ENCODE data around the gene HLA-E. TPM values are rescaled to one million over a fixed set of nuclear protein-coding genes. Genes with fewer than 3 reads are reported as not detected.
A peak's percentile ranks its signal among the peaks of the same experiment; 100 is the strongest.
"Not testable (repeated sequence)": the region's sequence is repeated elsewhere in the genome, so short reads cannot be mapped to it uniquely, and the experiment has no call there.

The HLA-E gene
- total RNA-seq, 1 experiment from 2014 or later, result 47.0 TPM

DNA sequence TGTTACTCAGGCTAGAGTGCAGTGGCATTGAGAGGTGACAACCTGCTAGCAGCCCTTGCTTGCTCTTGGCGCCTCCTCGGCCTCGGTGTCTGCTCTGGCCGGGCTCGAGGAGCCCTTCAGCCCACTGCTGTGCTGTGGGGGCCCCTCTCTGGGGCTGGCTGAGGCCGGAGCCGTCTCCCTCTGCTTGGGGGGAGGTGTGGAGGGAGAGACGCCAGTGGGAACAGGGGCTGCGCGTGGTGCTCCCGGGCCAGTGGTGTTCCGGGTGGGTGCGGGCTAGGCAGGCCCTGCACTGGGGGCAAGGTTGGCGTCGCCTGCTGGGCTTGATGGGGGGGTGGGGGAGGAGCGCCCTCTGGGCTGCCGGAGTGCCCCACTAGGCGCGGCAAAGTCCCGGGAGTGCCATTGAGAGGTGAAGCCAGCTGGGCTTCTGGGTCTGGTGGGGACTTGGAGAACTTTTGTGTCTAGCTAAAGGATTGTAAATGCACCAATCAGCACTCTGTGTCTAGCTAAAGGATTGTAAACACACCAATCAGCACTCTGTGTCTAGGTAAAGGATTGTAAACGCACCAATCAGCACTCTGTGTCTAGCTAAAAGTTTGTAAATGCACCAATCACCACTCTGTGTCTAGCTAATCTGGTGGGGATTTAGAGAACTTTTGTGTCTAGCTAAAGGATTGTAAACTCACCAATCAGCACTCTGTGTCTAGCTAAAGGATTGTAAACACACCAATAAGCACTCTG is 28.6 kb downstream of the HLA-E start:
- H3K36me3 Mint-ChIP-seq (ENCODE audit: insufficient read depth, unreplicated experiment); POLR2A ChIA-PET; DNase-seq; H3K9me3 ChIP-seq; BruUV-seq (replicated peaks); H3K4me1 Mint-ChIP-seq (ENCODE audit: low read depth, unreplicated experiment); CTCF ChIA-PET; H3K27me3 Mint-ChIP-seq (ENCODE audit: insufficient read depth, unreplicated experiment); H3K27me3 ChIP-seq (replicated peaks; ENCODE audit: control insufficient read depth, insufficient read depth, low read length); H3K4me3 Mint-ChIP-seq (ENCODE audit: unreplicated experiment); H3K27ac Mint-ChIP-seq (ENCODE audit: unreplicated experiment); H3K9me3 Mint-ChIP-seq (ENCODE audit: unreplicated experiment); H3K4me1 ChIP-seq; H3K4me3 ChIP-seq (ENCODE audit: low read depth, low read length); H3K36me3 ChIP-seq (ENCODE audit: control insufficient read depth, insufficient read depth, low read length); intact Hi-C loops (cut with micrococcal nuclease; ENCODE audit: unreplicated experiment): not testable (repeated sequence)

DNA sequence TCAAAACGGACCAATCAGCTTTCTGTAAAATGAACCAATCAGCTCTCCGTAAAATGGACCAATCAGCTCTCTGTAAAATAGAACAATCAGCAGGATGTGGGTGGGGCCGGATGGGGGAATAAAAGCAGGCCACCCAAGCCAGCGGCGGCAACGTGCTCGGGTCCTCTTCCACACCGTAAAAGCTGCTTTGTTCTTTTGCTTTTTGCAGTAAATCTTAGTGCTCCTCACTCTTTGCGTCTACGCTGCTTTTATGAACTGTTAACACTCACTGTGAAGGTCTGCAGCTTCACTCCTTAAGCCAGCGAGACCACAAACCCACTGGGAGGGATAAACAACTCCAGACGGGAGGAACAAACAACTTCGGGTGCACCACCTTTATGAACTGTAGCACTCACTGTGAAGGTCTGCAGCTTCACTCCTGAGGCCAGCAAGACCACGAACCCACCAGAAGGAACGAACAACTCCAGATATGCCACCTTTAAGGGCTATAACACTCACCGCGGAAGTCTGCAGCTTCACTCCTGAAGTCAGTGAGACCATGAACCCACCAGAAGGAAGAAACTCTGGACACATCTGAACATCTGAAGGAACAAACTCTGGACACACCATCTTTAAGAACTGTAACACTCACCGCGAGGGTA is 29.3 kb downstream of the HLA-E start:
- H3K36me3 ChIP-seq (ENCODE audit: control insufficient read depth, insufficient read depth, low read length); H3K27me3 ChIP-seq (replicated peaks; ENCODE audit: control insufficient read depth, insufficient read depth, low read length); intact Hi-C loops (cut with micrococcal nuclease; ENCODE audit: unreplicated experiment); H3K27me3 Mint-ChIP-seq (ENCODE audit: insufficient read depth, unreplicated experiment); H3K4me1 Mint-ChIP-seq (ENCODE audit: low read depth, unreplicated experiment); H3K9me3 ChIP-seq; DNase-seq; CTCF ChIA-PET; H3K27ac Mint-ChIP-seq (ENCODE audit: unreplicated experiment); BruUV-seq (replicated peaks); H3K4me3 Mint-ChIP-seq (ENCODE audit: unreplicated experiment); POLR2A ChIA-PET; H3K4me1 ChIP-seq; H3K9me3 Mint-ChIP-seq (ENCODE audit: unreplicated experiment); H3K4me3 ChIP-seq (ENCODE audit: low read depth, low read length); H3K36me3 Mint-ChIP-seq (ENCODE audit: insufficient read depth, unreplicated experiment): not testable (repeated sequence)

DNA sequence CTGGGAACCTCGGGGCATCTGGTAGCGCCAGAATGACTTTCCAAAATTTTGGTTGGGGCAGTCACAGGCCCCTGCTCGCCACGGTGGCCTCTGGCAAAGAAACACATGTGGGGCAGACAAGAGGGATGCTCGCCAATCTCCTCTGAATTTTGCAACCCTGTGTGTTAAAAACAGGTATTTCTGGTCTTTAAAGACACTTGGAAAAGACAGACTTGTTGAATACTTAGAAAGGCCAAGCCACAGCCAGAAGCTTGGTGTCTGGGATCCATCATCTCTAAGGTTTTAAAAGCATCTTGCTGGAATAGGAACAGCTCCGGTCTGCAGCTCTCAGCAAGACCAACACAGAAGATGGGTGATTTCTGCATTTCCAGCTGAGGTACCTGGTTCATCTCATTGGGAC is 31.2 kb downstream of the HLA-E start:
- Histone ChIP-seq H3K27me3 (replicated peaks; ENCODE audit: control insufficient read depth, insufficient read depth, low read length) (no peaks in the 10 kb centered on the region), H3K36me3 (ENCODE audit: control insufficient read depth, insufficient read depth, low read length) (no peaks in the 10 kb centered on the region; the same call in 1 of the 2 replicates), H3K4me1 (no peaks in the 10 kb centered on the region), H3K4me3 (ENCODE audit: low read depth, low read length) (no peak overlapping the region), H3K9me3 (0 out of 2 replicates have a peak, but pooled peaks cover 3% of the 10 kb centered on the region)
- TF ChIP-seq, protein P1, sequence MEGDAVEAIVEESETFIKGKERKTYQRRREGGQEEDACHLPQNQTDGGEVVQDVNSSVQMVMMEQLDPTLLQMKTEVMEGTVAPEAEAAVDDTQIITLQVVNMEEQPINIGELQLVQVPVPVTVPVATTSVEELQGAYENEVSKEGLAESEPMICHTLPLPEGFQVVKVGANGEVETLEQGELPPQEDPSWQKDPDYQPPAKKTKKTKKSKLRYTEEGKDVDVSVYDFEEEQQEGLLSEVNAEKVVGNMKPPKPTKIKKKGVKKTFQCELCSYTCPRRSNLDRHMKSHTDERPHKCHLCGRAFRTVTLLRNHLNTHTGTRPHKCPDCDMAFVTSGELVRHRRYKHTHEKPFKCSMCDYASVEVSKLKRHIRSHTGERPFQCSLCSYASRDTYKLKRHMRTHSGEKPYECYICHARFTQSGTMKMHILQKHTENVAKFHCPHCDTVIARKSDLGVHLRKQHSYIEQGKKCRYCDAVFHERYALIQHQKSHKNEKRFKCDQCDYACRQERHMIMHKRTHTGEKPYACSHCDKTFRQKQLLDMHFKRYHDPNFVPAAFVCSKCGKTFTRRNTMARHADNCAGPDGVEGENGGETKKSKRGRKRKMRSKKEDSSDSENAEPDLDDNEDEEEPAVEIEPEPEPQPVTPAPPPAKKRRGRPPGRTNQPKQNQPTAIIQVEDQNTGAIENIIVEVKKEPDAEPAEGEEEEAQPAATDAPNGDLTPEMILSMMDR (IDR thresholded peaks at IDR 0.05; ENCODE audit: insufficient read depth in 1 of 2, low read depth in 1 of 2, low read length in 1 of 2, severe bottlenecking in 1 of 2, unreplicated experiment in 1 of 2), result no peak
- no TSS peak for BruUV-seq (replicated peaks)
- ChIA-PET CTCF (no interaction called here), POLR2A (no interaction called here)
- H3K4me3 Mint-ChIP-seq (ENCODE audit: unreplicated experiment), result no peak overlapping the region
- intact Hi-C loops (cut with micrococcal nuclease; ENCODE audit: unreplicated experiment), result no loop called here
- H3K9me3 Mint-ChIP-seq (ENCODE audit: unreplicated experiment), result no peaks in the 10 kb centered on the region
- H3K27me3 Mint-ChIP-seq (ENCODE audit: insufficient read depth, unreplicated experiment), result no peaks in the 10 kb centered on the region
- H3K4me1 Mint-ChIP-seq (ENCODE audit: low read depth, unreplicated experiment), result no peaks in the 10 kb centered on the region
- no peak overlapping the region for H3K27ac Mint-ChIP-seq (ENCODE audit: unreplicated experiment)
- H3K36me3 Mint-ChIP-seq (ENCODE audit: insufficient read depth, unreplicated experiment), result no peaks in the 10 kb centered on the region
- no peak for DNase-seq

DNA sequence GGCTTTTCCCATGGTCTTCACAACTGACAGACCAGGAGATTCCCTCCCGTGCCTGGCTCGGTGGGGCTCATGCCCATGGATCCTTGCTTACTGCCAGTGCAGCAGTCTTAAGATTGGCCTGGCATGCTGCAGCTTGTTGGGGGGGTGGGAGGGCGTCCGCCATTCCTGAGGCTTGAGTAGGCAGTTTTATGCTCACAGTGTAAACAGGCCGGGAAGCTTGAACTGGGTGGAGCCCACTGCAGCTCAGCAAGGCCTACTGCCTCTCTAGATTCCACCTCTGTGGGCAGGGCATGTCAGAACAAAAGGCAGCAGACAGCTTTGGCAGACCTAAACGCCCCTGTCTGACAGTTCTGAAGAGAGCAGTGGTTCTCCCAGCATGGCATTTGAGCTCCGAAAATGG is 31.8 kb downstream of the HLA-E start:
- H3K4me3 ChIP-seq (ENCODE audit: low read depth, low read length); H3K9me3 Mint-ChIP-seq (ENCODE audit: unreplicated experiment); H3K9me3 ChIP-seq; BruUV-seq (replicated peaks); H3K4me1 ChIP-seq; H3K4me1 Mint-ChIP-seq (ENCODE audit: low read depth, unreplicated experiment); H3K36me3 Mint-ChIP-seq (ENCODE audit: insufficient read depth, unreplicated experiment); intact Hi-C loops (cut with micrococcal nuclease; ENCODE audit: unreplicated experiment); H3K27me3 ChIP-seq (replicated peaks; ENCODE audit: control insufficient read depth, insufficient read depth, low read length); H3K36me3 ChIP-seq (ENCODE audit: control insufficient read depth, insufficient read depth, low read length); POLR2A ChIA-PET; H3K4me3 Mint-ChIP-seq (ENCODE audit: unreplicated experiment); H3K27me3 Mint-ChIP-seq (ENCODE audit: insufficient read depth, unreplicated experiment); H3K27ac Mint-ChIP-seq (ENCODE audit: unreplicated experiment): not testable (repeated sequence)
- DNase-seq, result peak; percentile 29 to 54
- CTCF ChIA-PET, result interaction anchor here (1.0 kb wide), 1 partner anchor 20 kb away, joined by 3 read pairs; no protein-coding TSS in a partner anchor

DNA sequence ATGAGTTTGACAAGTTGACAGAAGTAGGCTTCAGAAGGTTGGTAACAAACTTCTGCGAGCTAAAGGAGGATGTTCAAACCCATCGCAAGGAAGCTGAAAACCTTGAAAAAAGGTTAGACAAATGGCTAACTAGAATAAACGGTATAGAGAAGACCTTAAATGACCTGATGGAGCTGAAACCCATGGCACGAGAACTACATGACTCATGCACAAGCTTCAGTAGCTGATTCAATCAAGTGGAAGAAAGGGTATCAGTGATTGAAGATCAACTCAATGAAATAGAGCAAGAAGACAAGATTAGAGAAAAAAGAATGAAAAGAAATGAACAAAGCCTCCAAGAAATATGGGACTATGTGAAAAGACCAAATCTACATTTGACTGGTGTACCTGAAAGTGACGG is 32.6 kb downstream of the HLA-E start:
- H3K36me3 Mint-ChIP-seq (ENCODE audit: insufficient read depth, unreplicated experiment); H3K9me3 Mint-ChIP-seq (ENCODE audit: unreplicated experiment); DNase-seq; H3K4me1 ChIP-seq; H3K27me3 Mint-ChIP-seq (ENCODE audit: insufficient read depth, unreplicated experiment); BruUV-seq (replicated peaks); H3K4me3 ChIP-seq (ENCODE audit: low read depth, low read length); H3K36me3 ChIP-seq (ENCODE audit: control insufficient read depth, insufficient read depth, low read length); H3K27ac Mint-ChIP-seq (ENCODE audit: unreplicated experiment); POLR2A ChIA-PET; H3K27me3 ChIP-seq (replicated peaks; ENCODE audit: control insufficient read depth, insufficient read depth, low read length); H3K4me1 Mint-ChIP-seq (ENCODE audit: low read depth, unreplicated experiment); intact Hi-C loops (cut with micrococcal nuclease; ENCODE audit: unreplicated experiment); H3K4me3 Mint-ChIP-seq (ENCODE audit: unreplicated experiment); H3K9me3 ChIP-seq: not testable (repeated sequence)
- CTCF ChIA-PET, result interaction anchor here (1.0 kb wide), 1 partner anchor 20 kb away, joined by 3 read pairs; no protein-coding TSS in a partner anchor

DNA sequence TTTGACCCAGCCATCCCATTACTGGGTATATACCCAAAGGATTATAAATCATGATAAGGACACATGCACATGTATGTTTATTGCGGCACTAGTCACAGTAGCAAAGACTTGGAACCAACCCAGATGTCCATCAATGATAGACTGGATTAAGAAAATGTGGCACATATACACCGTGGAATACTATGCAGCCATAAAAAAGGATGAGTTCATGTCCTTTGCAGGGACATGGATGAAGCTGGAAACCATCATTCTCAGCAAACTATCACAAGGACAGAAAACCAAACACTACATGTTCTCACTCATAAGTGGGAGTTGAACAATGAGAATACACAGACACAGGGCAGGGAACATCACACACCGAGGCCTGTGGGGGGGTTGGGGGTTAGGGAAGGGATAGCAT is 37.1 kb downstream of the HLA-E start:
- BruUV-seq (replicated peaks); DNase-seq; H3K4me3 Mint-ChIP-seq (ENCODE audit: unreplicated experiment); intact Hi-C loops (cut with micrococcal nuclease; ENCODE audit: unreplicated experiment); POLR2A ChIA-PET; H3K27me3 ChIP-seq (replicated peaks; ENCODE audit: control insufficient read depth, insufficient read depth, low read length); H3K36me3 Mint-ChIP-seq (ENCODE audit: insufficient read depth, unreplicated experiment); H3K4me3 ChIP-seq (ENCODE audit: low read depth, low read length); H3K4me1 Mint-ChIP-seq (ENCODE audit: low read depth, unreplicated experiment); H3K27me3 Mint-ChIP-seq (ENCODE audit: insufficient read depth, unreplicated experiment); CTCF ChIA-PET; H3K9me3 Mint-ChIP-seq (ENCODE audit: unreplicated experiment); H3K27ac Mint-ChIP-seq (ENCODE audit: unreplicated experiment); H3K9me3 ChIP-seq; H3K36me3 ChIP-seq (ENCODE audit: control insufficient read depth, insufficient read depth, low read length): not testable (repeated sequence)
- peaks cover 13% of the 10 kb centered on the region; the same call in 1 of the 2 replicates for H3K4me1 ChIP-seq
